H1 (cell line): ENCODE results near the gene EPHA6.

Experiments used
- BRCA1 ChIP-seq: IDR thresholded peaks from 2 replicates; pipeline ENCODE4 v1.6.1; 2012; ENCODE audit warnings: low read depth, low read length, improper control_type of control experiment
- CTCF ChIP-seq, 3 experiments: IDR thresholded peaks; 1 replicate in 2 of 3; 2 replicates in 1 of 3; pipeline versions ENCODE4 v1.5.1 to v1.6.1; 2011; ENCODE audit warnings: low read length in 3 of 3, mild to moderate bottlenecking in 3 of 3, inconsistent platforms in 2 of 3, low read depth in 1 of 3, moderate library complexity in 1 of 3; ENCODE audit not compliant: insufficient read depth in 1 of 3; ENCODE audit errors: control extremely low read depth in 1 of 3
- EGR1 ChIP-seq: IDR thresholded peaks from 2 replicates; pipeline ENCODE4 v1.6.1; 2011; ENCODE audit warnings: low read depth, low read length, borderline replicate concordance
- EP300 ChIP-seq, 2 experiments: IDR thresholded peaks; 1 replicate in 1 of 2; 2 replicates in 1 of 2; pipeline ENCODE4 v1.6.1; 2011 to 2012; ENCODE audit warnings: low read depth in 2 of 2, low read length in 2 of 2, mild to moderate bottlenecking in 2 of 2, borderline replicate concordance in 1 of 2, inconsistent platforms in 1 of 2, moderate library complexity in 1 of 2
- EZH2 ChIP-seq: fragments of 200-600 bp; sonication (generic); IDR thresholded peaks from 2 replicates; pipeline ENCODE4 v1.7.1; 2012; ENCODE audit warnings: low read depth, mild to moderate bottlenecking, moderate library complexity, low read length, inconsistent platforms; ENCODE audit not compliant: severe bottlenecking
- GABPA ChIP-seq: IDR thresholded peaks from 2 replicates; pipeline ENCODE4 v1.6.1; 2011; ENCODE audit warnings: mild to moderate bottlenecking, low read length, moderate library complexity, borderline replicate concordance; ENCODE audit not compliant: insufficient read depth
- NRF1 ChIP-seq: IDR thresholded peaks from 2 replicates; pipeline ENCODE4 v1.6.1; 2011; ENCODE audit warnings: mild to moderate bottlenecking, low read depth, low read length, improper control_type of control experiment
- POLR2A ChIP-seq, 2 experiments: IDR thresholded peaks; 1 replicate in 1 of 2; 2 replicates in 1 of 2; pipeline ENCODE4 v1.6.1; 2011; ENCODE audit warnings: low read depth in 2 of 2, low read length in 2 of 2, mild to moderate bottlenecking in 2 of 2; ENCODE audit errors: control extremely low read depth in 1 of 2
- POLR2AphosphoS5 ChIP-seq: IDR thresholded peaks from 2 replicates; pipeline ENCODE4 v1.6.1; 2011; ENCODE audit warnings: low read depth, low read length
- TAF1 ChIP-seq: IDR thresholded peaks from 2 replicates; pipeline ENCODE4 v1.6.1; 2011; ENCODE audit warnings: mild to moderate bottlenecking, low read depth, low read length
- TCF12 ChIP-seq: IDR thresholded peaks from 2 replicates; pipeline ENCODE4 v1.6.1; 2011; ENCODE audit warnings: low read depth, mild to moderate bottlenecking, low read length
- YY1 ChIP-seq: IDR thresholded peaks from 2 replicates; pipeline ENCODE4 v1.6.1; 2011; ENCODE audit warnings: low read depth, mild to moderate bottlenecking, low read length

- TF ChIP-seq CTCF (IDR thresholded peaks at IDR 0.05; ENCODE audit: control extremely low read depth in 1 of 3, insufficient read depth in 1 of 3, low read depth in 1 of 3, low read length in 3 of 3) (no peak), POLR2AphosphoS5 (no peak), EZH2 (no peak), YY1 (no peak), GABPA (no peak), EP300 (IDR thresholded peaks at IDR 0.05; ENCODE audit: borderline replicate concordance in 1 of 2, low read depth in 2 of 2, low read length in 2 of 2) (no peak), TAF1 (no peak), BRCA1 (no peak), POLR2A (IDR thresholded peaks at IDR 0.05; ENCODE audit: control extremely low read depth in 1 of 2, low read depth in 2 of 2, low read length in 2 of 2) (no peak), NRF1 (no peak), TCF12 (no peak), EGR1 (no peak)
Observed at GRCh38 chr3:97059168-97059567, 244.8 kb downstream of the EPHA6 start.
